ENCODE measurements around the gene COL13A1.

COL13A1 gene

GRCh38 chr10:69870591-69870990 is 68.9 kb downstream of the COL13A1 start:
- no peak for DNase-seq

GRCh38 chr10:69871074-69871473 is 69.4 kb downstream of the COL13A1 start:
- DNase-seq, result no peak

GRCh38 chr10:69872323-69872722 is 70.6 kb downstream of the COL13A1 start:
- DNase-seq, result no peak

- DNase-seq, result no peak
These were observed 71.5 kb downstream of the COL13A1 start for GRCh38 chr10:69873135-69873639.

- peak; percentile 68 for DNase-seq
These were observed 72.7 kb downstream of the COL13A1 start for GRCh38 chr10:69874449-69874848.

- no peak for DNase-seq
These were observed 74.2 kb downstream of the COL13A1 start for GRCh38 chr10:69875856-69876255.

- DNase-seq, result no peak
These were observed 74.6 kb downstream of the COL13A1 start for GRCh38 chr10:69876286-69876685.

GRCh38 chr10:69876931-69877330 is 75.2 kb downstream of the COL13A1 start:
- DNase-seq, result no peak

GRCh38 chr10:69878038-69878437 is 76.3 kb downstream of the COL13A1 start:
- DNase-seq, result peak; percentile 45

GRCh38 chr10:69878951-69879350 is 77.2 kb downstream of the COL13A1 start:
- DNase-seq, result no peak

- DNase-seq, result no peak
These were observed 78.0 kb downstream of the COL13A1 start for GRCh38 chr10:69879634-69880257.

- DNase-seq, result no peak
These were observed 78.8 kb downstream of the COL13A1 start for GRCh38 chr10:69880301-69881081.

- DNase-seq, result no peak
These were observed 79.5 kb downstream of the COL13A1 start for GRCh38 chr10:69881202-69881601.

GRCh38 chr10:69883310-69884023 is 81.8 kb downstream of the COL13A1 start:
- no peak for DNase-seq

- no peak for DNase-seq
These were observed 82.3 kb downstream of the COL13A1 start for GRCh38 chr10:69884024-69884367.

- no peak for DNase-seq
These were observed 83.0 kb downstream of the COL13A1 start for GRCh38 chr10:69884686-69885085.

GRCh38 chr10:69885379-69886013 is 83.8 kb downstream of the COL13A1 start:
- DNase-seq, result no peak

GRCh38 chr10:69888882-69889584 is 87.3 kb downstream of the COL13A1 start:
- no peak for DNase-seq

- no peak for DNase-seq
These were observed 88.5 kb downstream of the COL13A1 start for GRCh38 chr10:69890065-69890847.

GRCh38 chr10:69891057-69891617 is 89.4 kb downstream of the COL13A1 start:
- DNase-seq, result no peak

GRCh38 chr10:69892406-69892805 is 90.7 kb downstream of the COL13A1 start:
- no peak for DNase-seq

All from fibroblast of upper back skin (primary cell).